ENCODE data around the gene FST.

DNA sequence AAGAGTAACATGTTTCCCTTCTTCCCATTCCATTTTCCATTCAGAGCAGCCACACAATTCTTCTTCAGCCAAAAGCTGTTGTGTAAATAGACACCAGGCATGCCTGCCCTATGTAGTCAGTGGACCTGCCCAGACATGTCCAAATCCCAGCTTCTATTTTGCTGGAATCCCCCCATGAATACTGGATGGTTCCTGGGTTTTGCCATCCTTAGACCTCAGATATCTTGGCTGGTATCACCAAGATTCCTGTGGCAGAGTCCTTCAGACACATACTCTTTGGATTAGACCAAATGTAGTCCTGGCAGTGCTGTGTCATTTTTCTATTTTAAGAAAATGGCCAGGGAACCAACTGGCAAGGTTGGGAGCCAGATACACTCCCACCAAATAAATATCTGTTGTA is 10.3 kb downstream of the FST start:
- no peak for TF ChIP-seq EZH2 (IDR thresholded peaks at IDR 0.05; ENCODE audit: insufficient read depth, poor library complexity, severe bottlenecking)
- TF ChIP-seq EZH2phosphoT487 (IDR thresholded peaks at IDR 0.05; ENCODE audit: insufficient read depth, low read depth) = no peak
